Measurements from ENCODE around the gene GARIN5A.
"Not testable (repeated sequence)": the region's sequence is repeated elsewhere in the genome, so short reads cannot be mapped to it uniquely, and the experiment has no call there.

GARIN5A gene

GRCh38 chr19:50486823-50487515 lies 10.3 kb upstream of the GARIN5A start:
- DNase-seq = peak; percentile 70

- DNase-seq = no peak
Observed at GRCh38 chr19:50485284-50485955, 8.8 kb upstream of the GARIN5A start.

GRCh38 chr19:50482916-50483315 lies 6.3 kb upstream of the GARIN5A start:
- no peak for DNase-seq

- DNase-seq = no peak
Observed at GRCh38 chr19:50482271-50482855, 5.7 kb upstream of the GARIN5A start.

GRCh38 chr19:50481351-50482149 lies 4.9 kb upstream of the GARIN5A start:
- DNase-seq = no peak

- no peak for DNase-seq
Observed at GRCh38 chr19:50480281-50481111, 3.8 kb upstream of the GARIN5A start.

- no peak for DNase-seq
Observed at GRCh38 chr19:50479761-50480251, 3.2 kb upstream of the GARIN5A start.

GRCh38 chr19:50478901-50479715 lies 2.5 kb upstream of the GARIN5A start:
- DNase-seq = peak; percentile 60

GRCh38 chr19:50477751-50478515 lies 1.3 kb upstream of the GARIN5A start:
- no peak for DNase-seq

- no peak for DNase-seq
Observed at GRCh38 chr19:50476907-50477238, 225 bp upstream of the GARIN5A start.

- no peak for DNase-seq
Observed at GRCh38 chr19:50475736-50476223, 868 bp downstream of the GARIN5A start.

GRCh38 chr19:50475101-50475568 lies 1.5 kb downstream of the GARIN5A start:
- no peak for DNase-seq

- DNase-seq = not testable (repeated sequence)
Observed at GRCh38 chr19:50473336-50473735, 3.3 kb downstream of the GARIN5A start.

GRCh38 chr19:50468818-50469217 lies 7.8 kb downstream of the GARIN5A start:
- no peak for DNase-seq

- DNase-seq = no peak
Observed at GRCh38 chr19:50467566-50467965, 9.1 kb downstream of the GARIN5A start.

- DNase-seq = no peak
Observed at GRCh38 chr19:50466706-50467039, 10.0 kb downstream of the GARIN5A start.

GRCh38 chr19:50465986-50466705 lies 10.5 kb downstream of the GARIN5A start:
- DNase-seq = no peak

- no peak for DNase-seq
Observed at GRCh38 chr19:50465000-50465399, 11.6 kb downstream of the GARIN5A start.

- DNase-seq = no peak
Observed at GRCh38 chr19:50464348-50464747, 12.3 kb downstream of the GARIN5A start.

- DNase-seq = no peak
Observed at GRCh38 chr19:50462970-50463369, 13.7 kb downstream of the GARIN5A start.

Measured in OCI-M1 (cell line).